Measurements from ENCODE around the gene ZP3. TPM values are rescaled to one million over a fixed set of nuclear protein-coding genes. Genes with fewer than 3 reads are reported as not detected.
"Not testable (repeated sequence)": the region's sequence is repeated elsewhere in the genome, so short reads cannot be mapped to it uniquely, and the experiment has no call there.

Gene ZP3
- total RNA-seq, 1 experiment from 2014 or later: 21.8 TPM

- DNase-seq (ENCODE audit: low read depth); in situ Hi-C loops (cut with HindIII; ENCODE audit: low pct_unique_long_range_greater_than_20kb, low sequenced_read_pairs): not testable (repeated sequence)
Observed at GRCh38 chr7:76471556-76472221, 46.9 kb downstream of the ZP3 start.

- in situ Hi-C loops (cut with HindIII; ENCODE audit: low pct_unique_long_range_greater_than_20kb, low sequenced_read_pairs); DNase-seq (ENCODE audit: low read depth): not testable (repeated sequence)
Observed at GRCh38 chr7:76473097-76473496, 48.3 kb downstream of the ZP3 start.

GRCh38 chr7:76476280-76476679 is 51.5 kb downstream of the ZP3 start:
- DNase-seq (ENCODE audit: low read depth); in situ Hi-C loops (cut with HindIII; ENCODE audit: low pct_unique_long_range_greater_than_20kb, low sequenced_read_pairs): not testable (repeated sequence)

- DNase-seq (ENCODE audit: low read depth); in situ Hi-C loops (cut with HindIII; ENCODE audit: low pct_unique_long_range_greater_than_20kb, low sequenced_read_pairs): not testable (repeated sequence)
Observed at GRCh38 chr7:76476742-76477474, 52.2 kb downstream of the ZP3 start.

- in situ Hi-C loops (cut with HindIII; ENCODE audit: low pct_unique_long_range_greater_than_20kb, low sequenced_read_pairs): not testable (repeated sequence)
- DNase-seq (ENCODE audit: low read depth): peak; percentile 22
Observed at GRCh38 chr7:76479628-76480027, 54.9 kb downstream of the ZP3 start.

GRCh38 chr7:76480403-76481253 is 55.9 kb downstream of the ZP3 start:
- in situ Hi-C loops (cut with HindIII; ENCODE audit: low pct_unique_long_range_greater_than_20kb, low sequenced_read_pairs): not testable (repeated sequence)

GRCh38 chr7:76482660-76483059 is 57.9 kb downstream of the ZP3 start:
- in situ Hi-C loops (cut with HindIII; ENCODE audit: low pct_unique_long_range_greater_than_20kb, low sequenced_read_pairs); DNase-seq (ENCODE audit: low read depth): not testable (repeated sequence)

More at GRCh38 chr7:76480403-76481253, 55.9 kb downstream of the ZP3 start:
- DNase-seq (ENCODE audit: low read depth): not testable (repeated sequence)

GRCh38 chr7:76483081-76483480 is 58.3 kb downstream of the ZP3 start:
- in situ Hi-C loops (cut with HindIII; ENCODE audit: low pct_unique_long_range_greater_than_20kb, low sequenced_read_pairs); DNase-seq (ENCODE audit: low read depth): not testable (repeated sequence)

- in situ Hi-C loops (cut with HindIII; ENCODE audit: low pct_unique_long_range_greater_than_20kb, low sequenced_read_pairs); DNase-seq (ENCODE audit: low read depth): not testable (repeated sequence)
Observed at GRCh38 chr7:76484456-76484855, 59.7 kb downstream of the ZP3 start.

GRCh38 chr7:76485822-76486610 is 61.3 kb downstream of the ZP3 start:
- in situ Hi-C loops (cut with HindIII; ENCODE audit: low pct_unique_long_range_greater_than_20kb, low sequenced_read_pairs): not testable (repeated sequence)

GRCh38 chr7:76486618-76487017 is 61.9 kb downstream of the ZP3 start:
- DNase-seq (ENCODE audit: low read depth); in situ Hi-C loops (cut with HindIII; ENCODE audit: low pct_unique_long_range_greater_than_20kb, low sequenced_read_pairs): not testable (repeated sequence)

More at GRCh38 chr7:76485822-76486610, 61.3 kb downstream of the ZP3 start:
- DNase-seq (ENCODE audit: low read depth): not testable (repeated sequence)

GRCh38 chr7:76487969-76488368 is 63.2 kb downstream of the ZP3 start:
- in situ Hi-C loops (cut with HindIII; ENCODE audit: low pct_unique_long_range_greater_than_20kb, low sequenced_read_pairs); DNase-seq (ENCODE audit: low read depth): not testable (repeated sequence)

Other genes starting within 250 kb of the ZP3 start
- gene SRRM3, start 223.1 kb upstream of the ZP3 start, total RNA-seq (2014; rRNA removed; shearing (Covaris generic); ENCODE audit: low replicate concordance): 1.1 and 1.3 TPM in 2 replicates
- 173 and 177 TPM in 2 replicates for gene HSPB1, start 122.3 kb upstream of the ZP3 start, total RNA-seq (2014; rRNA removed; shearing (Covaris generic); ENCODE audit: low replicate concordance)
- 63.4 and 73.1 TPM in 2 replicates for gene YWHAG, start 66.0 kb upstream of the ZP3 start, total RNA-seq (2014; rRNA removed; shearing (Covaris generic); ENCODE audit: low replicate concordance)
- 1.1 and 11.0 TPM in 2 replicates for gene SSC4D, start 15.3 kb upstream of the ZP3 start, total RNA-seq (2014; rRNA removed; shearing (Covaris generic); ENCODE audit: low replicate concordance)
- 7.3 and 7.9 TPM in 2 replicates for gene DTX2, start 36.8 kb downstream of the ZP3 start, total RNA-seq (2014; rRNA removed; shearing (Covaris generic); ENCODE audit: low replicate concordance)
- gene UPK3B, start 85.6 kb downstream of the ZP3 start, total RNA-seq (2014; rRNA removed; shearing (Covaris generic); ENCODE audit: low replicate concordance): 0.64 and 2.5 TPM in 2 replicates
- 2.2 TPM in 1 of 2 replicates, not detected in the other for gene SPDYE16, start 118.3 kb downstream of the ZP3 start, total RNA-seq (2014; rRNA removed; shearing (Covaris generic); ENCODE audit: low replicate concordance)
- gene POMZP3, start 202.3 kb downstream of the ZP3 start, total RNA-seq (2014; rRNA removed; shearing (Covaris generic); ENCODE audit: low replicate concordance): not detected in 2 replicates

All from Caki2 (cell line).